BLaER1 (cell line): ENCODE data around the gene RSRC1.
"Not testable (repeated sequence)": the region's sequence is repeated elsewhere in the genome, so short reads cannot be mapped to it uniquely, and the experiment has no call there.

ENCODE experiments used
- H3K27ac ChIP-seq: shearing (Covaris generic); formaldehyde crosslinking; 2 replicates; pipeline ENCODE4 v1.8.1; 2022
- H3K27me3 ChIP-seq: shearing (Covaris generic); formaldehyde crosslinking; 2 replicates; pipeline ENCODE4 v1.8.1; 2022
- H3K36me3 ChIP-seq: shearing (Covaris generic); formaldehyde crosslinking; 2 replicates; pipeline ENCODE4 v1.8.1; 2022
- H3K4me1 ChIP-seq: shearing (Covaris generic); formaldehyde crosslinking; 2 replicates; pipeline ENCODE4 v1.8.1; 2022
- H3K4me2 ChIP-seq: shearing (Covaris generic); formaldehyde crosslinking; 2 replicates; pipeline ENCODE4 v1.8.1; 2022
- H3K4me3 ChIP-seq: shearing (Covaris generic); formaldehyde crosslinking; 2 replicates; pipeline ENCODE4 v1.8.1; 2022
- H3K9ac ChIP-seq: shearing (Covaris generic); formaldehyde crosslinking; 2 replicates; pipeline ENCODE4 v1.8.1; 2022
- H3K9me3 ChIP-seq: shearing (Covaris generic); formaldehyde crosslinking; 2 replicates; pipeline ENCODE4 v1.8.1; 2022
- H4K20me1 ChIP-seq: shearing (Covaris generic); formaldehyde crosslinking; 2 replicates; pipeline ENCODE4 v1.8.1; 2022
- Cebpa-rat ChIP-seq: shearing (Covaris generic); IDR thresholded peaks from 2 replicates; pipeline ENCODE4 v1.8.1; 2022

RSRC1 gene

DNA sequence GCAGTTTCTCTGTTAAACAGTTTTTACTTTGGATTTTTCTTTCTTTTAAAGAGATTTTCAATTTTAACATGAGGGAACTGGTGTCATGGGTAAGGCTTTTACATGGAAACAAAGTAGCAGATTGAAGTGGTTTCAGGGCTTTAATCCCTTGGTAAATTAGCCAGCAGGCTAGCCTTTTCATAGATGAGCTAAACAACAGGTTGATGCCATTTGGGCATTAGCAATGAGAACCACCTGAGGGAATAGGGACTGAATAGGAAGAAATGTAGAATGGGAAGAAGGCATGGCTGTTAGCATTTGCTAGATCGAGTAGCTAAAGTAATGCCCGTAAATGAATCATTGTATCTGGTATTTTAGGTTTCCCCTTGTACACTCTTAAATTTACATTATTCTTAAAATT lies 295.6 kb downstream of the RSRC1 start:
- H3K4me3 ChIP-seq = no peak overlapping the region

DNA sequence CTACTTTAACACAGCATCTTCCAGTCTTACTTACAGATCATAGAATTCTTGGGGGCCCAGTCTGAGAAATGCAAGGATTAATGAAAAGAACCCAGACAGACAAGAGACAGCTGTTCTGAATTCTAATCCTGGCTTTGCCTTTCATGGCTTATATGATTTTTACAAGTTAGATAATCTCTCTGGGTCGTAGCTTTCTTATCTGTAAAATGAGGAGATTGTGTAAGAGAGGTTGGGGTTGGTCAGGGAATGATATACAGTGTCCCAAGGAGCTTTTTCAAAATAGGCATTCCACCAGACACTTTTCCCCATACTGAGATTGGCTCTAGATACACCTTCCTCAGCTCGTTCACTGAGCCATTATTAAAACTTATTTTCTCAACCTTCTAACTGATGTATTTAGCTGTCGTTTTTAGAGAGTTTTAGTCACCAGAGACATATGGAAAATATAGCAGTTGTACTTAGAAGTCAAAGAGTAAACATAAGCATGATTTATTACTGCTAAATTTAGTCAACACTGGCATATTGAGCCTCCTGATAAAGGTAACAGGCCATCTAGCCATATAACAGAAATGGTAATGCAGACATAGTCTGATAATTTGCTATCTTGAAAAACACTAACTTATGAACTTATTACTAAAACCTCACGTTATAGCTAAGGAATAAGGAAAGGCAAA lies 298.1 kb downstream of the RSRC1 start:
- Histone ChIP-seq H3K4me3 (no peak overlapping the region), H3K27me3 (no peaks in the 10 kb centered on the region), H3K36me3 (no peaks in the 10 kb centered on the region), H3K4me2 (no peak overlapping the region), H4K20me1 (no peaks in the 10 kb centered on the region), H3K9ac (no peak overlapping the region), H3K4me1 (no peaks in the 10 kb centered on the region), H3K27ac (no peak overlapping the region), H3K9me3 (peaks cover 13% of the 10 kb centered on the region)
- TF ChIP-seq Cebpa-rat = no peak

More for the DNA sequence above, 295.6 kb downstream of the RSRC1 start:
- no peaks in the 10 kb centered on the region for H4K20me1 ChIP-seq
- H3K9me3 ChIP-seq = no peaks in the 10 kb centered on the region
- no peaks in the 10 kb centered on the region for H3K36me3 ChIP-seq
- H3K27ac ChIP-seq = no peak overlapping the region
- no peak for TF ChIP-seq Cebpa-rat
- no peaks in the 10 kb centered on the region for H3K27me3 ChIP-seq
- H3K4me1 ChIP-seq = no peaks in the 10 kb centered on the region
- no peak overlapping the region for H3K9ac ChIP-seq
- H3K4me2 ChIP-seq = no peak overlapping the region

DNA sequence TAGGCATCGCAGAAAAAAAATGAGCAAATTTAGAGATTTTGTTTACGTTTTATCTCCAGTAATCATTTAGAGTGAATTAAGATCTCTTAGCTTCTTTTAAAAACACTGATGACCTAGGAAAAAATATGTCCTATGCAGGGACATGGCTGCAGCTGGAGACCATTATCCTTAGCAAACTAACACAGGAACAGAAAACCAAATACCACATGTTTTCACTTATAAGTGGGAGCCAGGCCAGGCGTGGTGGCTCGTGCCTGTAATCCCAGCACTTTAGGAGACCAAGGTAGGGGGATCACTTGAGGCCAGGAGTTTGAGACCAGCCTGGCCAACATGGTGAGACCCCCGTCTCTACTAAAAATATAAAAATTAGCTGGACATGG lies 298.6 kb downstream of the RSRC1 start:
- H3K9ac ChIP-seq, H3K27ac ChIP-seq, H3K36me3 ChIP-seq, H3K4me3 ChIP-seq, H4K20me1 ChIP-seq, H3K4me1 ChIP-seq, H3K4me2 ChIP-seq, H3K27me3 ChIP-seq: not testable (repeated sequence)
- peaks cover 14% of the 10 kb centered on the region for H3K9me3 ChIP-seq

DNA sequence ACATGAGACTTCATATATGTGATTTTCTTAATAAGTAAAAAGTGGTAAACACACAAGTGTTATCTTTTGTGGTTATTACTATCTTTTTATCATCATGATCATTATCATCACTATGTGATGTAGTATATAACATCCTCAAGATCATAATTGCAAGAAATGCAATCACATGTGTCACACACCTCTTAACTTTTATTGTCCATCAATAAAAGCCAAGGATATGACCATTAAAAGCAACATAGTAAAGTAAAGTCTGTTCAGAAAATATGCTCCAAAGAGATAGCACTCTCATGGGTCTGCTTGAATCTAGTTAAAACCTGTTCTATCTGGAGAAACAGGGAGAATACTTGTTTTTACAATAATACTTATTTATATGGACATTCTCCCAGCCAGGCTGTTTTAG lies 308.1 kb downstream of the RSRC1 start:
- TF ChIP-seq Cebpa-rat = no peak
- no peaks in the 10 kb centered on the region for H4K20me1 ChIP-seq
- 0 out of 2 replicates have a peak, but pooled peaks cover under 1% of the 10 kb centered on the region for H3K9me3 ChIP-seq
- no peaks in the 10 kb centered on the region for H3K36me3 ChIP-seq
- H3K4me2 ChIP-seq = no peak overlapping the region
- no peak overlapping the region for H3K27ac ChIP-seq
- H3K27me3 ChIP-seq = no peaks in the 10 kb centered on the region
- no peak overlapping the region for H3K9ac ChIP-seq
- no peak overlapping the region for H3K4me3 ChIP-seq
- no peaks in the 10 kb centered on the region for H3K4me1 ChIP-seq

DNA sequence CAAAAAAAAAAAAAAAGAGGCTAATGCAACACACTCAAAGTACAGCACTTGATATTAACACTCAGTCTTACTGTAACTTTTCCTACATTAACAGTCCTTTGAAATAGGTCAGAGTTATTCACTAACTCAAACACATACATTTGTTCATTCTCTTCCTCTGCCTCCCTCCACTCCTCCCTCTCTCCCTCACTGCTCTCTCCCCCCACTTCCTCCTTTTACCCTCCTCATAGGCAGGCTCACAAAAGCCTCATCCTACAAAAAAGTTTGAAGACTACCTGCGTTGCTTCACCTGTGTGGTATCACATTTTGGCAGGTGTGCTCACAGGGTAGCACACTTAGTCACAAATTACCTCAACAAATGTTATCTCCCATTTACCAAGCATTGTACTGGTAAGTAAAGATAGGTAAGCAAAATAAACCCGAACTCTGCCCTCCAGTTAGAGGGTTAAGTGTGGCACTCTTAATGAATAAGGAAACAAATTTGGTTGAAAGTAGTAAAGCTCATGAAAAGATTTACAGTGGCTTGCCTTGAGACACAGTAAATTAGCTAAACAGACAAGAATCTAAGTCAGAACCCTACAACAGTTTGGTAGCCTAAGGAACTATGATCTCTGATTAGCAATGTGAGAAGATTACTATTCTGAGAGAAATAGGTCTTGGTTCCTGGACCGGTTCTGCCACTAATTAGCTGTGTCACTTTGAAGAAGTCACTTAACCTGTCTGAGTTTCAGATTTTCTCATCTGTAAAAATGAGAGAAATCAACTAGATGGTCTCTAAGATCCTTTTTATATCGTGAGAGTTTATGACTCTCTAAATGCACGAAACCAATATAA lies 310.1 kb downstream of the RSRC1 start:
- Histone ChIP-seq H3K4me1 (no peaks in the 10 kb centered on the region), H3K27ac (no peak overlapping the region), H4K20me1 (no peaks in the 10 kb centered on the region), H3K9me3 (no peaks in the 10 kb centered on the region), H3K27me3 (no peaks in the 10 kb centered on the region), H3K36me3 (no peaks in the 10 kb centered on the region), H3K9ac (no peak overlapping the region), H3K4me2 (no peak overlapping the region), H3K4me3 (no peak overlapping the region)
- TF ChIP-seq Cebpa-rat = no peak

DNA sequence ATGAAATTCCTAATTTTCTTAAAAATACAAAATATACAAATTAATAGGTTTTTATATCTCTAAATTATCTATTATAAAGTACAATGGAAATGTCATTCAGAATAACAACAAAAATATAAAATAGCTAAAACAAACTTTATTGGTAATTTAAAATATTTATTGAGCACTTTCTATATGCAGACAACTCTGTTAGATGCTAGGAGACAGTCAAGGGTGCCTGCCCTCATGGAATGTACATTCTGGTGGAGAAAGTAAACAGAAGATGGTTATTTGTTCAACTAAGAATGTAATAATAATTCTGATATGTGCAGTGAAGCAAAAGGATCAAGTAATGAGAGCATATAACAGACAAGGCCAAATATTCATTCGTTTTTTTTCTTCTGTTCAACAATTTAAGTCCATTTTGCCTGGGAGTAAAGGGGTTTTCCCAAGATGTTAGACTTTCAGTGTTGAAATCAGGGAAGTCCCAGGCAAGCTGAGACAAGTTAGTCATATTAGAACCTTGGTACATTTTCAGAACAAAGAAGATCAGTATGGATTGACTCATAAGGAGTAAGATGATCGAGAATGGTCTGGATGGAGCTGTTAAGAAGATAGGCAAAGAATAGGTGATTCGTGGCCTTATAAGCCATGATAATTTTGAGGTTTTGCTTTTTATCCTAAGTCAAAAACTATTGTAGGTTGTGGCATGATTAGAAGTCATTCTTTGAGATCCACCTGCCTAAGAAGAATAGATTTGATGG lies 310.9 kb downstream of the RSRC1 start:
- Histone ChIP-seq H3K36me3 (no peaks in the 10 kb centered on the region), H3K4me2 (no peak overlapping the region), H3K27me3 (no peaks in the 10 kb centered on the region), H3K9ac (no peak overlapping the region), H3K9me3 (no peaks in the 10 kb centered on the region), H3K4me3 (no peak overlapping the region), H4K20me1 (no peaks in the 10 kb centered on the region), H3K27ac (no peak overlapping the region), H3K4me1 (no peaks in the 10 kb centered on the region)
- TF ChIP-seq Cebpa-rat = no peak

DNA sequence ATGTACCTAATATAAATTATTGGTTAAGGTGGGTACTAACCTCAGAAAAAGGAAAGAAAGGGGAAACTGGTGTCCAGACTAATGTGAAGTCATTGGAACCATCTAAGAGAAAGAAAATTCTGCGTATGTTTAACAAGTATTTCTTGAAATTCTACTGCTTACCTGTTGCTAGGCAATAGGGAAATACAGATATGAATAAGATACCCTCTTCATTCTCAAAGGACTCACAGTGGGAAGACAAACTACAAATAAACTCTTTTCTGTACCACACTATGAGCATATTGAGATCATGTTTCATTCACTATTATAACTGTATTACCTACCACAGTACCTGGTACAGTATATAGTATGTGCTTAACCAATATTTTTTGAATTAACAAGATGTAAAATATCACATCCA lies 320.6 kb downstream of the RSRC1 start:
- H3K36me3 ChIP-seq = no peaks in the 10 kb centered on the region
- H3K27ac ChIP-seq = no peak overlapping the region
- no peaks in the 10 kb centered on the region for H3K4me1 ChIP-seq
- H3K9ac ChIP-seq = no peak overlapping the region
- no peaks in the 10 kb centered on the region for H4K20me1 ChIP-seq
- no peaks in the 10 kb centered on the region for H3K9me3 ChIP-seq
- no peak overlapping the region for H3K4me2 ChIP-seq
- H3K27me3 ChIP-seq = no peaks in the 10 kb centered on the region
- H3K4me3 ChIP-seq = no peak overlapping the region
- no peak for TF ChIP-seq Cebpa-rat

DNA sequence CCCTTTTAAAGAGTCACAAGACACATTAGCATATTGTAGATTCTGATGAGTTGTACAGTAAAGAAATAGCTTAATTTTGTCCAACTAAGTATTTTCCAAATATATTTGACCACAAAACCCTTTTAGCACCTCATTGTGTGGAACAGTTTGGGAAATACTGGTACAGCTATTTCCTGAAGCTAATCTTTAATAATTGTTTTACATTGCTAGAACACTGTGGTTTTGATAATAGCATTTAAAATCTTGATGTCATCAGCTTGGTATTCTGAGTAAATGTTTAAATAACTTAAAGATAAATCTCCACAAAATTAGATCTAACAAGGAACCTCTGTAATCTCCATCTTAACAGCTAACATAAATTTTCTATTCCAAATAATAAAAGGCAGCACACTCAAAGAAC lies 321.1 kb downstream of the RSRC1 start:
- Histone ChIP-seq H3K9me3 (no peaks in the 10 kb centered on the region), H3K4me2 (no peak overlapping the region), H4K20me1 (no peaks in the 10 kb centered on the region), H3K36me3 (no peaks in the 10 kb centered on the region), H3K27ac (no peak overlapping the region), H3K4me3 (no peak overlapping the region), H3K4me1 (no peaks in the 10 kb centered on the region), H3K27me3 (no peaks in the 10 kb centered on the region), H3K9ac (no peak overlapping the region)
- no peak for TF ChIP-seq Cebpa-rat

DNA sequence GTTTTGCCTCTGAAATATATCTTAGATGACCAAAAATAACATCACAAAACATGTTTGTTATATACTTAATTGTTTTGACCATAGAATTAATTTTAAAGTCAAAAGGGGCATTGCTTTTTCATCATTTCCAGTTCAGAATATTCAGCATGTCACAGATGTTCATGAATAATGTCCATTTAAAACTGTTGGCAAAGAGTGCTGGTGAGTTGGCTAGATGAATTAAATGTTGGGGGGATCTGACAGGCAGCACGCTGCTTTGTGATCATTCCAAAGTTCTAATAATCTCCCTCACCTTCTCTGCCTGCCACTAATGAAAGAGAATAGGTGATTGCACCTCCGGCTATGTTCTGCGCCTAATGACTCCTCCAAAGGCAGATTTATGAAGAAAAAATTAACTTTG lies 321.9 kb downstream of the RSRC1 start:
- Histone ChIP-seq H3K9ac (no peak overlapping the region), H3K27me3 (no peaks in the 10 kb centered on the region), H4K20me1 (no peaks in the 10 kb centered on the region), H3K27ac (no peak overlapping the region), H3K9me3 (no peaks in the 10 kb centered on the region), H3K4me3 (no peak overlapping the region), H3K4me2 (no peak overlapping the region), H3K36me3 (no peaks in the 10 kb centered on the region), H3K4me1 (no peaks in the 10 kb centered on the region)
- TF ChIP-seq Cebpa-rat = no peak

DNA sequence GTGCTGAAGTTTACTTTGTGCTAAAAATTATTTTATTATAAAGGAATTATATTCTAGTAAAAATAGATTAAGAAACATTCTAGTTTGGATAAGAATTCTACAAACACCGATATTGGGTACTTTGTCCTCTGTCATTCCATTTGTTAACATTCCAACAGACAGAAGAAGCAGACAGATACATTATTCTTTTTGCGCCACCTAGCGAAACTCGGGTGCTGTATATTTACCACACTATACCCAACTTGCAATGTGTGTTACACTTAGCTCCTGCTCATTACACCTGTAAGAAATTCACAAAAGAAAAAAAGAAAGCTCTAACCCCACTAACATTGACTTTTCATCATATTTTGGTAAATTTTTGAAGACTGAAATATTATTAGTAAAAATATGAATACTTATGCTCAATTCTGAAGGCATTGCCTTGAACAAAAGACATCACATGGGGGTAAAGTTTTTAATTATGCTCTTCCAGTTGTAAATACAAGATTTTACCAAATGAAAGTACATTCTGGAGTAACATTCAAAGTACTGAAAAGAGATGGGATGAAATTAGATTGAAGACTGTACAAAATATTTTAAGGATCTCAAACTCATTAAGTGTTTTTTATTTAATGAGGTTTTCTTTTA lies 324.6 kb downstream of the RSRC1 start:
- Histone ChIP-seq H3K36me3 (no peaks in the 10 kb centered on the region), H3K27me3 (no peaks in the 10 kb centered on the region), H3K4me3 (no peak overlapping the region), H3K4me2 (no peak overlapping the region), H3K27ac (no peak overlapping the region), H3K4me1 (no peaks in the 10 kb centered on the region), H3K9ac (no peak overlapping the region), H3K9me3 (no peaks in the 10 kb centered on the region), H4K20me1 (no peaks in the 10 kb centered on the region)
- no peak for TF ChIP-seq Cebpa-rat
